Kidney (tissue), 14 donors: ENCODE measurements around the gene SAP130. TPM values are rescaled to one million over a fixed set of nuclear protein-coding genes. Genes with fewer than 3 reads are reported as not detected.

Experiments used
- DNase-seq, 5 donors: peaks; one replicate each; pipeline ENCODE4 v3.0.0-alpha.2; 2013 to 2020
- FAIRE-seq: peaks from 2 replicates; lab custom pipeline; 2012; peaks lifted over from hg19 to GRCh38; lab: Jason Lieb, UNC
- H3K27ac ChIP-seq, 2 donors: one replicate each; pipeline ENCODE4 v1.7.0; 2013; ENCODE audit warnings: low read depth in 2 of 2, low read length in 2 of 2, inconsistent platforms in 1 of 2
- H3K27me3 ChIP-seq: one replicate; pipeline ENCODE4 v1.7.1; 2013; ENCODE audit warnings: low read length, inconsistent platforms; ENCODE audit not compliant: control insufficient read depth, insufficient read depth
- H3K36me3 ChIP-seq, 3 donors: one replicate each; pipeline versions ENCODE4 v1.7.0 to v1.7.1; 2013; ENCODE audit warnings: low read length in 3 of 3, control low read depth in 1 of 3, inconsistent platforms in 1 of 3; ENCODE audit not compliant: insufficient read depth in 3 of 3, control insufficient read depth in 2 of 3
- H3K4me1 ChIP-seq, 3 donors: one replicate each; pipeline versions ENCODE4 v1.7.0 to v1.7.1; 2013; ENCODE audit warnings: low read length in 3 of 3, inconsistent platforms in 1 of 3, low read depth in 1 of 3; ENCODE audit not compliant: control insufficient read depth in 2 of 3, insufficient read depth in 2 of 3
- H3K4me3 ChIP-seq, 3 donors: one replicate each; pipeline versions ENCODE4 v1.7.0 to v1.8.1; 2013; ENCODE audit warnings: low read length in 3 of 3, control low read depth in 1 of 3, inconsistent platforms in 1 of 3
- H3K9ac ChIP-seq, 3 donors: one replicate each; pipeline versions ENCODE4 v1.7.0 to v1.7.1; 2013; ENCODE audit warnings: low read length in 3 of 3, control low read depth in 1 of 3, inconsistent platforms in 1 of 3
- H3K9me3 ChIP-seq, 3 donors: one replicate each; pipeline versions ENCODE4 v1.7.0 to v1.7.1; 2013; ENCODE audit warnings: low read length in 3 of 3, control low read depth in 1 of 3, inconsistent platforms in 1 of 3; ENCODE audit not compliant: control insufficient read depth in 2 of 3, insufficient read depth in 1 of 3
- CTCF ChIP-seq: IDR thresholded peaks from 3 replicates; pipeline ENCODE4 v1.5.1; 2012; ENCODE audit warnings: mild to moderate bottlenecking, moderate library complexity, borderline replicate concordance; ENCODE audit not compliant: insufficient read depth; ENCODE audit errors: extremely low read depth
- intact Hi-C: fragments of 100-400 bp; cut with DNase I; formaldehyde crosslinking; loops from one replicate; pipeline ENCODE4 v1.11.1; 2022
- polyA plus RNA-seq: library from polyadenylated mRNA; stranded (reverse); fragments of 350-450 nt; fragmentation: Illumina TruSeq; extraction: RNeasy Lipid Tissue Mini Kit (QIAGEN cat#74804); gene quantifications from one replicate; pipeline ENCODE4 v1.2.3, GENCODE V29; 2014; ENCODE audit warnings: low read depth, low replicate concordance; ENCODE audit not compliant: insufficient read depth
- total RNA-seq: library from RNA; stranded (reverse); fragmentation: NEBNext Ultra II Directional; extraction: Animal tissue kit (Norgen Biotek cat#: 25700); gene quantifications from one replicate; pipeline ENCODE4 v1.2.1, GENCODE V29; 2021
- donor health status: control.
- donor health status: control.
- donor health status: control.
- donor health status: control.
- donor health status: control.
- donor health status: DM: yes; HTN: yes; CAD: no.
- donor health status: Normal renal cell carcinoma (clear cell type).

SAP130 gene
- total and polyA plus RNA-seq, 2 donors from 2014 or later = 6.2 to 17.5 TPM

GRCh38 chr2:128043041-128043440 lies 15.2 kb upstream of the SAP130 start:
- Histone ChIP-seq H3K9ac (no peak overlapping the region), H3K27me3 (no peaks in the 10 kb centered on the region), H3K4me3 (no peak overlapping the region), H3K4me1 (no peaks in the 10 kb centered on the region), H3K9me3 (peaks cover 0 to 15% (median 0%) of the 10 kb centered on the region in 3 donors), H3K27ac (no peak overlapping the region), H3K36me3 (no peaks in the 10 kb centered on the region)
- DNase-seq (no peak), FAIRE-seq (no peak)
- intact Hi-C loops = no loop called here
- TF ChIP-seq CTCF = no peak

GRCh38 chr2:128041561-128041960 lies 13.7 kb upstream of the SAP130 start:
- no peak overlapping the region for H3K9ac ChIP-seq
- DNase-seq (no peak), FAIRE-seq (no peak)
- TF ChIP-seq CTCF = no peak
- H3K27me3 ChIP-seq = no peaks in the 10 kb centered on the region
- no peaks in the 10 kb centered on the region for H3K36me3 ChIP-seq
- no peak overlapping the region for H3K4me3 ChIP-seq
- H3K9me3 ChIP-seq = peaks cover 0 to 27% (median 0%) of the 10 kb centered on the region in 3 donors
- intact Hi-C loops = no loop called here
- H3K27ac ChIP-seq = no peak overlapping the region
- H3K4me1 ChIP-seq = no peaks in the 10 kb centered on the region

- Histone ChIP-seq H3K9me3 (peaks cover 0 to 29% (median 0%) of the 10 kb centered on the region in 3 donors), H3K9ac (no peak overlapping the region), H3K4me3 (no peak overlapping the region), H3K27me3 (no peaks in the 10 kb centered on the region), H3K36me3 (no peaks in the 10 kb centered on the region), H3K27ac (no peak overlapping the region), H3K4me1 (no peaks in the 10 kb centered on the region)
- FAIRE-seq (no peak), DNase-seq (no peak)
- intact Hi-C loops = no loop called here
- TF ChIP-seq CTCF = no peak
Observed at GRCh38 chr2:128040166-128040771, 12.4 kb upstream of the SAP130 start.

- Histone ChIP-seq H3K9me3 (peaks cover 0 to 29% (median 0%) of the 10 kb centered on the region in 3 donors), H3K27ac (no peak overlapping the region), H3K36me3 (no peaks in the 10 kb centered on the region), H3K4me3 (no peak overlapping the region), H3K9ac (no peak overlapping the region), H3K27me3 (no peaks in the 10 kb centered on the region), H3K4me1 (no peaks in the 10 kb centered on the region)
- intact Hi-C loops = no loop called here
- no peak for TF ChIP-seq CTCF
- FAIRE-seq (no peak), DNase-seq (no peak)
Observed at GRCh38 chr2:128039535-128039934, 11.7 kb upstream of the SAP130 start.
